NCI-H2081 treated with DMSO at 0.1 percent for 48 hours (cell line): Measurements from ENCODE around the gene NISCH.

Experiments used
- DNase-seq: peaks from one replicate; lab custom pipeline; 2025; lab: John Stamatoyannopoulos, UW

Gene NISCH

DNA sequence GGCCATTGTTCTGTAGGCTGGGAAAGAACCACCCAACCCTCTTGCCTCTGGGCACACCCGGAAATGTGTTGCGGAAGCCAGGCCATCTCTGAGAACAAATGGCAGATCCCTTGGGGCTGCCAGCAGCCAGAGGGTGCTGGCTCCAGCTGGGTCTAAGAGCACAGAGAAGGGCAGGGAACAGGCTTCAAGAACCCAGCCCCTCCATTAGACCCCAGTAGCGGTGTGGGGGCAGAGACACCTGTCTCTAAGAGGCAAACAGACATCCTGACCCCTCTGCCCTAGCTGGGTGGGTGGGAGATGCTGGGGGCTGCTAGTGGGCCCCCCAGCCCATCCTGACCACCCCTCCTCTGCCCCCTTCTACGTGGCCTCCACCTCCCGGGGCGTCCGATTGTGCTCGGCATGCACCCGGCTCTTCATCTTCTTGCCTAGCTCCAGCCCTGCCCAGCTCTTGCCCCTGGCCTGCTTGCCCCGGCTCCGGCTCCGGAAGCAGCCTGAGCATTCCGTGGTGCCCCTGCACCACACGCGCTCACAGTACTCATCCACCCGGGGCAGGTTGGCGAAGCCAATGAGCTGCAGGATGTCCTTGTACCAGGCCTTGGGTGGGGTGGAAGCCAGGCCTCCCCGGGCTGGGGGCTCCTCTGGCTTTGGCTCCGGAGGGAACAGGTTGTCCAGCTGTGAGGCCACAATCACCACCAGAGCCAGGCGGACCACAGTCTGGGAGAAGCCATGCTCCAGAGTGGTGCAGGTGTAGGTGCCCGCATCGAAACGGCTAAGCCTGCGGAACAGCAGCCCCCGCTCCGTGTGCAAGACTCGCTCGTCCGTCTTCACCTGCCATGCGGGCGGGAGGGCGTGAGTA is 19.9 kb upstream of the NISCH start:
- DNase-seq: no peak

DNA sequence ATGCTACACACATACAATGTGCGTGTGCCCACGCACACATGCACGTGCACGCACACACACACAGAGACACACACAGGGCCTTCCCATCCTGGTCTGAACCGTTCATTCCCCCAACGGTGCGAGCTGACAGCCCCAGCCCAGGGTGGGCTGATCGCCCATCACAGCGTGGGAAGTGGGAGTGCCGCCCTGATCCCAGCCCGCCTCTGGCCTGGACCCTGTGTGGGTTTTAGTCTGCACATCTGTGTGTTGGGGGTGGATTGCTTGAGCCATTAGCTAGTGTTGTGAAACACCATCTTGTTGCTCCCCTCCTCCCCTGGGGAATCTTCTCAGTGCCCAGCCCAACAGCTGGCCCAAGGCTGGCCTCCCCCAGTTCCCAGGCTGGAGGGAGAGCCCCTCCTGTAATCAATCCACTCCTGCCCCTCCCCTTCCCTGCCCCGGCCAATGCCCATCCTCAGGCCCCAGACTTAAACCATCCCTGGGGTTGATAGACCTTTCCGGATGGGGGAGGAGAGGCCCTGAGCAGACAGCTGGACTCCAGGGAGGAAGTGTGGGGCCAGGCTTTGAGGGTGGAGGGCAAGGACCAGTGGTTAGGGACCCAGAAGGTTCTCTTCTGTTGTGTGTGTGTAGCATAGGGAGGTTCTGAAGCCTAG is 18.8 kb upstream of the NISCH start:
- no peak for DNase-seq

DNA sequence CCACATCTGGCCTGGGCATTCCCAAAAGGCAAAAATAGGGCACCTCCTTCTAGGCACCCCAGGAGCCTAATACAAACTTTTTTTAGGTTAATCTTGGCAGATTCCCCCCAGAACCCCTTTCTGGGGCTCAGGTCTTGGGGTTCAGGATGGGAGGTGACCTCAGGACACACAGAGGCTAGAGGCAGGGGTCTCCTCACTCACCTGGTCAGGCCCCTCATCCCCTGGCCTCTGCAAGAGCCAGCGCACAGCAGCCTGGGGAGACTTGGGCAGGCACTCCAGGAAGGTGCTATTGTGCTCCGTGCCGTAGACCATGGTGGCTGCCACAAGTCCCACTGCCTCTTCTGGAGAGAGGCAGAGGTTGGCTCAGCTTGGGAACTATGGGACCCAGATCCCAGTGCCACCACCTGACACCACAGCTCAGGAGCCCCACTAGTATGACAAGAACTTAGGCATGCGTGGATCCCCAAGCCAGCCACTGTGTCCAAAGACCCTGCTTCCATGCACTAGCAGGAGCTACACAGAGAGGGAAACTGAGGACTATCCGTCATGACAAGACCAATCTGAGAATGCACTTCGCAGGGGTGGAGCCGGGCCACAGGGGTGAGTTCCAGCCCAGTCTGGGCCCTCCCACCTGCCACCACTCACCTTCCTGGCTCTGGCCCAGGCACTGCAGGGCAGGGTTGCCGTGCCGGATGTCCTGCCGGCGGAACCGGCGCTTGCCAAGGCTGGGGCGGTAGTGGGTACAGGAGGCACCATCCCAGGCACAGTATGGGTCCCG is 17.9 kb upstream of the NISCH start:
- no peak for DNase-seq

DNA sequence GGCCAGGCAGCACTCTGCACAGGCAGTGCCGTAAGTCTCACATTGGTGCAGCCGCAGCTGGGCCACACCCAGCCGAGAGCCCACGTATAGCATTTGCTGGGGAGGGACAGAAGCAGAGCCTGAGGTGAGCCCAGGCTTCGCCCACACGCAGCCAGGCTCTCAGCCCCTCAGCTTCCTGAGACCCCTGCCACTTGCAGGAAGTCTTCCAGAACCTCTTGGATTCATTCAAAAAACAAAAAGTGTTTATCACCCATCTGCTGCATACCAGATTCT is 17.4 kb upstream of the NISCH start:
- DNase-seq: no peak

DNA sequence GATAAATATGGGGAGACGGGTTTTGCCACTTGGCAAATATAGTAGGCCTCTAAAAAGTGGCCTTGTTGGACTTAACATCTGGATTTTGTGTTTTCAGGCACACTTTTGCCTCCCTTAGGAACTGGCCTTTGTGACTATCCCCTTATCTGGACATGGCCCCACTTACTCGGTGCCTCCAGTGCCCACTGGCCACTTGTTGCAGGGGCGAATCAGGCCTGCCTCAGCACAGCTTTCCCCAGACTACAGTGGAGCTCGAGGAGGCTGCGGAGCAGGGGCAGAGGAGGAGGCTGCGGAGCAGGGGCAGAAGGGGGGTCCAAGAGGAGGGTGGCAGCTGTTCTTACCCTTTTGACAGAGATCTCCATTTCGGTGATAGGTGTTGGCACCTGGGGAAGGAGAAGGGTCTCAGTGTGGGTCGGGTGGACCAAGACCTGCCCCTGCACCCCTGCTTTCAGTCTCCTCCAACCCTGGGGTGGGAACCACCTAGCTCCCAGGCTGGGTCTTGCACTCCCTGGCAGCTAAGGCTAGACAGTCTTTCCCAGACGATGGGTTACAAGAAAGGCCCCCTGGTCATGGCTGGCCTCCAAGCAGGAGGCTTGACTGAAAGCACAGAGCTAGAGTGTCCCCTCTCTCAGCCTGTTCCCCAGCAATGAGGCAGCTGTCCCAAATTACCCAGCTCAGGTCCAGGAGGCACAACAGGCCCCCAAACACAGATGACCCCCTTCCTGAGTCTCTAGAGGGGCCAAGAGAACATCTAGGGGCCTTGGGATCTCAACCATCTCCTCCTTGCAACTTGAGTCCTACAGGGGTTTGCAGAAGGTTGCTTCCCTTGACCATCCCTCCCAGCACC is 16.6 kb upstream of the NISCH start:
- no peak for DNase-seq

DNA sequence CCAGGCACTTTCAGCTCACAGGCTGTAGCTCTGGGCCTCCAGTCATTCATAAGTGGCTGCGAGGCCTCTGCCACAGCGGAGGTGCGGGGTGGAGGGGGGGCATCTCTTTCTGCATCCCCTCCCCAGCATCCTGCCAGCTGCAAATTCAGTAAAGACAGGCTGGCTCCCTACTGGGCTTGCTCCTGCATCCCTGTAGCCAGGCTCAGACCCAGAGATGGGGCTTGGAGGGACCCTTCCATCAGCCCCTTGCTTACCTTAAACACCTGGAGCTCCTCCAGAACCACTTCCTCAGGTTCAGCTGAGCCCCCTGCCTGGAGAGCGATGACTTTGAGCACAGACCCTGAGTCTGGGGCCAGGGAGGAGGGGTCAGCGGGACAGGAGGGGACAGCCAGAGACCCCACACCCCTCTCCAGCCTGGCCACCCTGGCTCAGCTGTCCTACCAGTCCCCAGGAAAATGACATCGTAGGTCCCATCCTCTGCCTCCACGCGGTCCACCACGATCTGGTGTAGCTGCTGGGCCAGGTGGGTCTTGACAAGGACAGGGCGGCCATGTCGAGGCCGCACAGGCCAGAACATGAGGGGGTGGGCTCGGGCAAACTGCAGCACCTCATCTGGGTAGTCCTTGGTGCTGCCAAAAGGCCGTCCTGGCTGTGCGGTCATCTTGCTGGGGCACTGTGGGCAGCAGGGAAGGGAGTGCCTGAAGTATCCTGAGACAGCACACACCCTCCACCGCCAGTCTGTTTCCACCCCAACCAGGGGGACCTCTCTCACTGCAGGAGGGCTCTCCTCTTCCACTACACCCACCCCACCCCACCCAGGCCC is 15.8 kb upstream of the NISCH start:
- DNase-seq: no peak

DNA sequence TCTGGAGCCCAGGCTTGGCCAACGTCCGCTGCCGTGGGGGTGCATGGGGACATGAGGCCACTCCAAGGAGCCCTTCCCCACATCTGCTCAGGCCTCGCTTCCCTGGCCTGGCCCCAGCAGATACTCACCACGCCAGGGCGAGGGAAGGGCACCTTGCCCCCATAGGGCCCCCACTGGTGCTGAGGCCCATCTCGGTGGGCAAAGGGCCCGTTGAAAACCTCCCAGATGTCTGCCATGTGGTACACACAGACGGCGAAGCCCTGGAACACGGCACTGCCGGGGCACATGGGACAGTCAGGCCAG is 15.2 kb upstream of the NISCH start:
- no peak for DNase-seq

DNA sequence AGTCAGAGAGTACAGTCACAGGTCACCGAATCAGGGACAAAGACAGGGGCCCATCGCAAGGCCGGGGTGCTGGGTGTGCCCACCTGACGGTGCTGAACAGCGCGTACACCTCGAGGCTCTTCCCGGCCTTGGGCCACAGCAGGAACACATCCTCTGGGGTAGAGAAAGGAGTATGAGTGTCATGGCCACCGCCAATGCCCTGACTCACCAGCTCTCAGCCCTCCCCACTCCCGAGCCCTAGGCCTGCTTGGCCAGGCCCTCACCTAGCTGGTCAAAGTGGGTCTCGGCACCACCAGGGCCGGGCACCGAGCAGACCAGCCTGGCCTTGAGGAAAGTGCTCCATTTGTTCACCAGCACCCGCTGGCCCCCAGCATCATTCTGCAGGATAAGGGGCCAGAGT is 14.7 kb upstream of the NISCH start:
- no peak for DNase-seq

DNA sequence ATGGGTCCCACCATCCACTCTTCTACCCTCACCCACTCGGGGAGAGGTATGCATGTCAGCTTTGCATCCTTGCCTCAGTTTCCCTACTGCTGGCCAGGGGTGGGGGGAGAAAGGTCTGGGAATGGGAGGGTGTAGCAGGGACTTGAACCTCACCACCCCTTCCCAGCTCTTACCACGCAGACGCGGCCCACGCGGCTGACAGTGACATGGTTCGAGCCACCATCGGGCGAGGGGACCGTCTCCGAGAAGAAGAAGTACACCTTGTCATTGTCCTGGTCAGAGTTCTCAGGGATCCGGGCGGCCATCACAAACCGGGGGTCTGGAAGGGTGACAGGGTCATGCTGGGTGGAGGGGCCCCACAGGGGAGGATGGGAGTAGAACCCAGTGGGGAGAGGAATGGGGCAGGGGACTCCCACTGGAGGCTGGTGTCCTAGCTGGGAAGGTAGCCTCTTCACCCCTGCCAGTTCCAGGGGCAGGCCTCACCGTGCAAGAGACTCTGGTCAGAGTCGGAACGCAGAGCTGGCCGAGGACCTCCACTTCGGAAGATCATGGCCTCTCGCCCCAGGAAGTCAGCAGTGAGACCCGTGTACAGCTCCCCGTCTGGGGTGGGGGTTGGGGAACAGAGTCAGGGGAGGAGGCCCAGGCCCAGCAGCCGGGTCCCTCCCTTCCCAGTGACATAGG is 14.2 kb upstream of the NISCH start:
- no peak for DNase-seq

DNA sequence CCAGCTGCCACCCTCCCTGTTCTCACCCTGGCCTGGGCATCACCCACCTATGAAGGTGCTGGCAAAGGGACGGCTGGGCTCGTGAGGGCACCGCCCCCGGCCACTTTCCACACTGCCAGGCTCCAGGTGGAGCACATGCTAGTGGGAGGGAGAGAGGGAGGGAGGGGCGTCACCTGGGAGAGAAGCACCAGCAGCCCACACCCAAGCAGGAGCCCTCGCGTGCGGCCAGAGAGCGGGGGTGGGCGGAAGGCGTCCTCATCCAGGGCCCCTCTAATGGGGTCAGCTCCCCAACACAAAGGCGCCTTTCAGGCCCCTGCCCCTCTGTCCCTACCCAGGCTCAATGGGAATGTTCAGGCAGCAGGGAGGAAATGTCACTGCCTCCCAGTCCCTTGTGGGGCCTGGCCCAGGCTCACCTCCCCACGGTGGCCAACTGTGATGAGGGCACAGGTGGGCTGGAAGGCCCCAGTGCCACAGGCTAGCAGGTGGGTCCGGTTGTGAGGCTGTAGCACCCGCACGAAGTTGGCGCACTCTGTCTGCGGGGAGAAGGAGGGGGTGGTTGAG is 13.6 kb upstream of the NISCH start:
- no peak for DNase-seq

DNA sequence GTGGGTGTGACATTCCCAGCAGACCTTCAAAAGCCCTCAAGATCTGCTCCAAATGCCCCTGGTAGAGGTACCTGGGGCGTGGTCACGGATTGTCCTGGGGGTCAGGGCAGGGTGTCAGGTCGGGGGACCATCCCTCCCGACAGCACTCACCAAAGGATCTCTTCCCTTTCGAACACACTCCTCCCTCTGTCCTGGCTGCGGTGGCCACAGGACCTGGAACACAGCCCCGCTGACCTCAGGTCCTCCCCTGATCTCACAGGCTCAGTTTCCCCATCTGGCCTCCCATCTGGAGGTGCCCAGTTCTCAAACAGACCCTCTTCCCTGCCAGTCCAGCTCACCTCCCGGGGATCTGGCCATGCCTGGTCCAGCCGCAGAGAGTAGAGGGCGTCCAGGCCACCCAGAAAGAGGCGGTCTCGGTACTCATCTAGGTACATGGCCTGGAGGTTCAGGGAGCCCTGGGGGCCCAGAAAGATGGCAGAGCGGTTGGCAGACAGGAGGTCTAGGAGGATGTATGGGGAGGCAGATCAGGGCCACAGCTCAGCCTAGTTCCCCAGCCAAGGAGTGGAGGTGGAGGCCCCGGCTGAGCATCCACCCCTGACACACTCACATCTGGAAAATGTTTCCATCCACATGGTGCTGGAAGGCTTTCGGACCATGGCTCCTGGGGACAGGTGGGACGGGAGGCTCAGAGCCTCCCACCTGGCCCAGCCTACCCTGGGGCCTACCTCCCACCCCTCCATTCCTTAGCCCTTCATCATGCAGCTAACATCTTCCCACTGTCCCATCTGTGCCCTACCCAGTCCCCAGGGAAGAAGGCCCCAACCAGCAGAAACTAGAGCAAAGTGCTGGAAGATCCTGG is 12.8 kb upstream of the NISCH start:
- no peak for DNase-seq

DNA sequence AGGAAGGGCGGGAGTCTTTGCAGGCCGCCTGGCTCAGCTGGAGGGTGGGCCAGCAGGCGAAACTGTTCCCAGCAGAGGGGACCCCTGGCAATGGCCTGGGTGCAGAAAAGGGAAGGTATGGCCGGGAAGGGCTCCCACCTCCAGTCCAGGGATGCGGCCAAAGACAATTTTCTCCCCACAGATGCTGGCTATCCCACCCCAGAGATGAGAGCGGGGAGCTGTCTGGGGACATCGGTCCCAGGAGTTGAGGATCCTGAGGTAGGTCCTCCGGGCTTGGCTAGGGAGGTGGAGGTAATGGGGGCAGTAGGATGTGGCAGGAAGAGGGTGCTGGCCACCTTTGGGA is 12.2 kb upstream of the NISCH start:
- DNase-seq: no peak

DNA sequence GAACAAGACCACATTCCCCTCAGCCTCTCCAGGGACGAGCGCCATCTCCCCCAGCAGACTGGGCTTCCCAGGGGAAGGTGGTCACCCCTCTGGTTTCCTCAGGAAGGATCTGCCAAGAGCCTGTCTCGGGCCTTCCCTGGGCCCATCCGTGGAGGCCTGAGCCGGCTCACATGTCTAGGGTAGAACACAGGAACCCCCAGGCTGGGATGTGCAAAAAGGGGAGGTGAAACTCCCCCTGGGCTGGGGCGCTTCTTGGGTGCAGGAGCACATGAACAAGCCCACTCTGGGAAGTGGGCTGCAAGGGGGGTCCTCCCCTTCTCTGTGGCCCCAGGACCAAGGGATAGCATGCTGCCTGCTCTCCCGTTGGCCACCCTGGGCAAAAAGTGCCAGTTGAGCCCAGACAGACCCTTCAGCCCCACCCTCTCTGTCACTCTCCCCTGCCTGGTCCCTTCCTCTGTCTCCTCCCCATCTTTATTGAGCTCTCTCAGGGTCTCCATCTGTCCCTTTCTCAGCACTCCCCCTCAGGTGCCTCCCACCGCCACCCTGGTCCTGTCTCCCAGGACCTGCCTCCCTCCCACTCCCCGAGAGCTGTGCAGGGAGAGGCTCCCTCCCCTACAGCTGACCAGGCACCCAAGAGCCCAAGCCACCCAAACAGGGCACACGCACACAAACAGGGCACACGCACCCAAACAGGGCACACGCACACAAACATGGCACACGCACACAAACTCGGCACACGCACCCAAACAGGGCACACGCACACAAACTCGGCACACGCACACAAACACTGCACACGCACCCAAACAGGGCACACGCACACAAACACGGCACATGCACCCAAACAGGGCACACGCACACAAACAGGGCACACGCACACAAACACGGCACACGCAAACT is 11.4 kb upstream of the NISCH start:
- no peak for DNase-seq

DNA sequence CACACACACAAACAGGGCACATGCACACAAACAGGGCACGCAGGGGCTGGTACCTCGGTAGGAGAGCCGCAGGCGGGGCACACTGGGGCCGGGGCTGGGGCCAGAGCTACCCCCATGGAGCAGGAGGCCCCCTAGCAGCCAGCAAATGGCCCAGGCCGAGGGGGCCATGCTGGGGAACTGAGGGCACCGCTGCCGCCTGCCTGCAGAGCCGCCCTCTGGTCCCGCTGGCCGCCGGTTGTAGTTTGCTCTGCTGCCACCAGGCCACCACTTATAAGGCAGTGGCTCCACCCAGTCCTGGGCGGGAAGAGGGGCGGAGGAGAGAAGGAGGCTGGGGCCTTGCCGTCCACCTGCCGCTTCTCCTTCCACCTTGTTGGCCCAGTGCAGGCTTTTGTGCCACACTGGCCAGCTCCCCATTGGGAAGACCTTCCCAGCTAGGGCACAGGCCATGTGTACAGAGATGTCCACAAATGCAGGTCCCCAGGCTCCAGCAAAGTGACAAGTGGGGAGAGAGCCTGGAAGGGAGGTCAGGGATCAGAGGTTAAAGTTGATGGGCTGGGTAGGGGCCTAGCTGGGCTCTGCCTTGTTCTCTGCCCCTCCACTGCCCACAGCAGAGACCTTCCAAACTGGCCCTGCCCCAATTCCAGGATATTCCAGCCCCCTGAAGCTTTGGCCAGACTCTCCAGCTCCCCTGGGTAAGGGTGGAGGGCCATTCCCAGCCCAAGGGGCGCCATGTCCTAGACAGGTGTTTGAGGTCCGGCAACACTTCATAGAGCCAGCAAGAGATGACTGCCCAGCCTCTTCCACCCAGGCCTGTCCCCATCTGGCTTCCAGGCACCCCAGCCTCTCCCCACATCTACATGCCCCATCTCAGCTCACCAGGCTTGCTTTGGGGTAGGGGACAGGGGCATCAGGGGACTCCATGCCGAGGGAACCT is 10.3 kb upstream of the NISCH start, which contains the start of gene SEMA3G:
Gene SEMA3G (minus strand): TSS at position 244 of the 934 bp plus-strand sequence. CDS start 76 bp downstream, at position 168.
- DNase-seq: no peak

DNA sequence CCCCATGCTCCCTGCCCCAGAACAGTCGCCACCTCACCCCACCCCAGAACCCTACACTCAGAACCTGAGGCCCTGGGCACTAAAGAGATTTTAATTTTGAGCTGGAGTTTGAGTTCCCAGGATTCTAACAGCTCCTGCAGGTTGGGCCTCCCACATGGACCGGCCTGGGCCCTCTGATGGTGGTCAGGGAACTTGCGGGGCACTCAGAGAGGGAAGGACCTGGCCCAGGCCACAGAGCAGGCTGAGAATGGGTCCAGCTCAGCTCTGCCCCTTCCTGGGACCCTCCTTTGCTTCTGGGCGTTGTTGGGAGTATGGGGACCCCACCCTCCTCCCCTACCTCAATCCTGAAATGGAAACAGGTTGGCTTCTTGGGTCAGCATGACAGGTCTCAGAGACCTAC is 9.4 kb upstream of the NISCH start:
- no peak for DNase-seq

DNA sequence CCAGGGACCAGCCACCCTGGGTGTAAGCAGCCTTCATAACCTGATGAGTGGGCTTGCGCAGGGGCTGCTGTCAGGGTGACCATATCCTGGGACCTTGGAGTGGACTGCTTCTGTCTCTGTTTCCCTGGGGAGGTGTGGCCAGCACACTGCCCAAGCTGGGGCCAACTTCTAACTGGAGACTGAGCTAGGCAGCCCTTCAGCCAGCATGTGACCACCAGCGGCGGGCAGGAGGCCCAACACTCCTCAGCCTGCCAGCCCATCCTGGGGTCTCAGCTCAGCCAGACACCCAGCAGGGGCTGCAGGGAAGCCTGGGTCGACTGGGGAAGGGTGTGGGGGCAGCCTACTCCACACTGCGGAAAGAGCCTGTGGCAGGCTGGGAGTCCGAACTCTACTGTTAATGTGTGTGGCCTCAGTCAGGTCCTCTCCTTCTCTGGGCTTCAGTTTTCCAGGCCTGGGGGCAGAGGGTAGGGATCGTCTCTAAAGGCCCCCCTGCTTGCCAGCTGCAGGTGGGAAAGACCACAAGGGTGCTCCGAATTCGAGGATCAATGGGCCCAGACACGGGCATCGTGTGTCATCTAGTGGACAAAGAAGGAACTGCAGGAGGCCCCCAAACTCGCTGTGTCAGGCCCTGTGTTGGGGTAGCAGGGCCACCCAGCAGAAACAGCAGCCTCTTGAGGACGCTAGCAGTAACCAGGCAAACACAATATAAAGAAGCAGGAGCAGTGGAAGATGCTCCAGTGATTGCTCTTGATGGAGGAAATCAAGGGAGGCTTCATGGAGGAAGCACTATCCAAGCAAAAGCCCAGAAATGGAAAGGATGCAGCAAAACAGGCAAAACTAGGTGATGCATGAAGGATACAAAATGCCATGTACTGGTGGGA is 8.5 kb upstream of the NISCH start:
- no peak for DNase-seq
